GM21529 (cell line): ENCODE results near the gene AOC1.

ENCODE experiments used
- ATAC-seq: cut with Tn5 transposase; IDR thresholded peaks from one replicate; pipeline ENCODE4 v1.9.1; 2021; ENCODE audit not compliant: unreplicated experiment

AOC1 gene

GRCh38 chr7:150835019-150835418, 17.3 kb upstream of the AOC1 start:
- no peak for ATAC-seq

- no peak for ATAC-seq
Measured at GRCh38 chr7:150835702-150836280, 16.5 kb upstream of the AOC1 start.

- no peak for ATAC-seq
Measured at GRCh38 chr7:150838965-150839650, 13.2 kb upstream of the AOC1 start.

- ATAC-seq = no peak
Measured at GRCh38 chr7:150842018-150842417, 10.3 kb upstream of the AOC1 start.

- no peak for ATAC-seq
Measured at GRCh38 chr7:150842716-150843115, 9.6 kb upstream of the AOC1 start.

- ATAC-seq = no peak
Measured at GRCh38 chr7:150845421-150845861, 6.9 kb upstream of the AOC1 start.

GRCh38 chr7:150846291-150847115, 5.8 kb upstream of the AOC1 start:
- no peak for ATAC-seq

GRCh38 chr7:150847536-150847935, 4.8 kb upstream of the AOC1 start:
- no peak for ATAC-seq

- ATAC-seq = no peak
Measured at GRCh38 chr7:150848111-150848510, 4.2 kb upstream of the AOC1 start.

GRCh38 chr7:150848561-150849115, 3.7 kb upstream of the AOC1 start:
- no peak for ATAC-seq

- ATAC-seq = no peak
Measured at GRCh38 chr7:150849204-150849775, 3.0 kb upstream of the AOC1 start.

- ATAC-seq = no peak
Measured at GRCh38 chr7:150850273-150850672, 2.0 kb upstream of the AOC1 start.

GRCh38 chr7:150851492-150852370, 586 bp upstream of the AOC1 start:
- no peak for ATAC-seq

GRCh38 chr7:150854066-150855000, 2.0 kb downstream of the AOC1 start:
- ATAC-seq = no peak

- no peak for ATAC-seq
Measured at GRCh38 chr7:150855046-150855445, 2.7 kb downstream of the AOC1 start.

- no peak for ATAC-seq
Measured at GRCh38 chr7:150855476-150856302, 3.4 kb downstream of the AOC1 start.

- ATAC-seq = no peak
Measured at GRCh38 chr7:150856303-150857275, 4.3 kb downstream of the AOC1 start.
